ENCODE measurements around the gene ANKFN1.

Gene ANKFN1

DNA sequence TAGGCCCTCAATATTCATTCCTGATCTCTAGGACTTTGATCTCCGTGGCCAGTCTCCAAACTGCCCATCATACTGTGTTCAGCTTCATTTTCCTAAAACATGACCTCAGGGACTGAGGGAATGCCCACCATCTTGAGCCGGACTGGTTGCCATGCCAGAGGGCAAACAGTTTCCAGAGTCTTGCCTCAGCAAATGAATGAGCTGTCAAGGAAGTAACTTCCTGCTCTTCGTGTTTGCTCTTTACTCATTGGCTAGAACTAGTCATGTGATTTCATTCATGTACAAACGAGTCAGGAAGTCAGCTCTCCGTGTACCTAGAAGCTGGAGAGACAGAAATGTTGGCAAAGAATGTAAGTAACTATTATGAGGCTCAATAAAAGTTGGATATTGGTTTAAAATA lies 50.2 kb downstream of the ANKFN1 start:
- FAIRE-seq: no peak
- DNase-seq (ENCODE audit: insufficient read length, low spot score): no peak
- TF ChIP-seq, protein P1, sequence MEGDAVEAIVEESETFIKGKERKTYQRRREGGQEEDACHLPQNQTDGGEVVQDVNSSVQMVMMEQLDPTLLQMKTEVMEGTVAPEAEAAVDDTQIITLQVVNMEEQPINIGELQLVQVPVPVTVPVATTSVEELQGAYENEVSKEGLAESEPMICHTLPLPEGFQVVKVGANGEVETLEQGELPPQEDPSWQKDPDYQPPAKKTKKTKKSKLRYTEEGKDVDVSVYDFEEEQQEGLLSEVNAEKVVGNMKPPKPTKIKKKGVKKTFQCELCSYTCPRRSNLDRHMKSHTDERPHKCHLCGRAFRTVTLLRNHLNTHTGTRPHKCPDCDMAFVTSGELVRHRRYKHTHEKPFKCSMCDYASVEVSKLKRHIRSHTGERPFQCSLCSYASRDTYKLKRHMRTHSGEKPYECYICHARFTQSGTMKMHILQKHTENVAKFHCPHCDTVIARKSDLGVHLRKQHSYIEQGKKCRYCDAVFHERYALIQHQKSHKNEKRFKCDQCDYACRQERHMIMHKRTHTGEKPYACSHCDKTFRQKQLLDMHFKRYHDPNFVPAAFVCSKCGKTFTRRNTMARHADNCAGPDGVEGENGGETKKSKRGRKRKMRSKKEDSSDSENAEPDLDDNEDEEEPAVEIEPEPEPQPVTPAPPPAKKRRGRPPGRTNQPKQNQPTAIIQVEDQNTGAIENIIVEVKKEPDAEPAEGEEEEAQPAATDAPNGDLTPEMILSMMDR (IDR thresholded peaks at IDR 0.05; ENCODE audit: insufficient read depth, missing control alignments): no peak

DNA sequence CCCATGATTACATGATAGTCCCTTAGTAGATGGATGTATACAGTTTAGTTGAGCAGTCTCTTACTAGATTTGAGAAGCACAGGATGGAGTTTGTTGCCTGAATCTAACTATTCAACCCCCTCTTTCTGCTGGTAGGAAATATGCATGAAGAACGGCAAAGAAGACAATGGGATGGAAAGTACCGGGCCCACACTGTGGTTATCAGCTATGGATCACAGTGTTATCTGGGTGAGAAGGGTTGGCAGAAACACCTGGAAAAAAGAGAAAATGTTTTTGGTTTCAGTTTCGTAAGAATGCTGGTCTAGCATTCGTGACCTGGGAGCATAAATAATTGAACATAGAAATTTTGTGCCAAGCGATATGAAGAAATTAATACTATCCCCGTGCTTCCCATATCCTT lies 53.1 kb downstream of the ANKFN1 start:
- DNase-seq (ENCODE audit: insufficient read length, low spot score) (no peak), FAIRE-seq (no peak)
- TF ChIP-seq, protein P1 (IDR thresholded peaks at IDR 0.05; ENCODE audit: insufficient read depth, missing control alignments): no peak

DNA sequence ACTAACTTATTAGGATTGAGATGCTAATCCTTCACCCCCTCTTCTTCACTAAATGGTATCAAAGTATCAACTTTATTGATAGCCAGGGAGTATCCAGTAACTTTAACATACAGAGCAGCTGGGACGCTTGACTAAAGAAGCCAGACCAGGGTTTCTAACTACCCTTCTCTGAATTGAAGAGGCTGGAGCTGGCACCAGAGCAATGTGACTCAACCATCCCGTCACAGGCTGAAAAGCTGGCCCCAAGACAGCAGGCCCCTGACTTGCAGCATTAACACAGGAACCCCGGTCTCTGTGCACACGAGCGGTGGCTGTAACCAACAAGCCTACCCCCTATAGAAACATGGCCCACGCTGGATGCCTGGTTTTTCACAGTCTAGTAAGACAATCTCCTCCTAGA lies 59.8 kb downstream of the ANKFN1 start:
- TF ChIP-seq, protein P1 (IDR thresholded peaks at IDR 0.05; ENCODE audit: insufficient read depth, missing control alignments): no peak
- DNase-seq (ENCODE audit: insufficient read length, low spot score) (no peak), FAIRE-seq (no peak)

DNA sequence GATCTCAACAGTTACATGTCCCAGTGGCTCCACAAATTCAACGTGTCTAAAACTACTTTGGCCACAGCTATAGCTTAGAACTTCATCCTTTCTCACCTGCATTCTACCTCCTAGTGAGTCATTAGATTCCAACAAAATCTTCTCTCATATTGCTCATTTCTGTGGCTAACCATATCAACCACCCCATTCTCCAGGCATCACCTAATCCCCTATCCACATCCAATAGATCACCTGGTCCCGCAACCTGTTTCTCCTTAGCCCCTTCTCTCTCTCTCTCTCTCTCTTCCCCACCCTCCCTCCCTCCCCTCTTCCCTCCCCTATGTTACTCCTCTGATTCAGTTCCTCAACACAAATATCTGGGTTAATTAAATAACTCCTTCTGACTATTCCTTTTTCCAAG lies 64.6 kb downstream of the ANKFN1 start:
- TF ChIP-seq, protein P1 (IDR thresholded peaks at IDR 0.05; ENCODE audit: insufficient read depth, missing control alignments): no peak
- FAIRE-seq (no peak), DNase-seq (ENCODE audit: insufficient read length, low spot score) (no peak)

DNA sequence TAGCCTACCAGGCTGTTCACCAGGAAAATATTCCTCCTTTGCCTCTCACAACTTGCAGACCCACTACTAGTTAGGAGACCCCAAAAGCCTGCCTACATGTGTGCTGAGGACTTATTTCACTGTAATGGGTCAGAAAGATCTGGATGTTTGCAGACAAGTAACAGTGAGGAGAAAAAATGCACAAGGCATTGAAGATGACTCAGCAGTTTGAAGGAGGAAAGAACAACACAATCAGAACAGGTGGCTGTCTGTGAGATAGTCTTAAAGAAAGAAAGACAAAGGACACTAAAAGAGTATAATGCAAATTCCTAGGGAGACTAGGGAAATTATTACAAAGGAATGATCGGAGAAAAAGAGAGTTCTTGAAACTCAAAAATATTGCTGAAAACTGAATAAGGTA lies 69.0 kb downstream of the ANKFN1 start:
- FAIRE-seq (no peak), DNase-seq (ENCODE audit: insufficient read length, low spot score) (no peak)
- TF ChIP-seq, protein P1 (IDR thresholded peaks at IDR 0.05; ENCODE audit: insufficient read depth, missing control alignments): no peak

DNA sequence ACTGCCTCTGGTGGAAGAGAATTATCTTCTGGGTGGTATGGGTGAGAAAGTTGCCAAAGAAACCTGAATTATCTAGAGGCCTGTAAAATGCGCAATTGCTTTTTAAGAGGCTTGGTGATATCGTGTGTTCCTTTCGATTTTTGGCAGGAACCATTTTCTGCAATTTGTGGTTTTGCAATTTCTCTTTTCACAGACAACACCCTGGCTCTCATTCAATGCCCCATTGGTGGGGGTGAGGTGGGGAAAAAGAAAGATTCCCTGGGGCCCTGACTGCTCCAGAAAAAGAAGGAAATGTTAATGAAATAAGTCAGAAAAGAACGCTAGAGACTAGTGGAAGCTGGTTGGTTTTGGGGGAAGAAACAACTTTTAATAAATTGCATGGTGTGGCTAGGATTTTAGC lies 77.4 kb downstream of the ANKFN1 start:
- TF ChIP-seq, protein P1 (IDR thresholded peaks at IDR 0.05; ENCODE audit: insufficient read depth, missing control alignments): no peak
- FAIRE-seq (no peak), DNase-seq (ENCODE audit: insufficient read length, low spot score) (no peak)

DNA sequence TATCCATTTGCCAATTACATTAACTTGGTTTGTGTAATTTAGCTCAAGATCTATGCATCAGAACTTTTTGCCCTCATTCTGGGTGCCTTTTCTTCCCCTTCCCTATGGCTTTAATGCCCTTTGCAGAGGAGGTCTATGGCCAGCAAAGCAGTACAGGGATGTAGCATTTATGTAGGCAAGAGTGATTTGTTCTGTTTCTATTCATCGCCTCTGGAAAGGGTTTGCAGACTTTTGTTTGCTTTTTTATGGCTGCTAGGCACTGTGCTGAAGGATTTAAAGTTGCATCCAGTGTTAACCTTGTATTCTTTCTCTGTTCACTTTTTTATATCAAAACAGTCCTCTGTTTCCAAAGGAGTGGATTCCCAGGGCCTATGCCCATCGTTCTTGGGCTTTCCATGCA lies 78.0 kb downstream of the ANKFN1 start:
- TF ChIP-seq, protein P1 (IDR thresholded peaks at IDR 0.05; ENCODE audit: insufficient read depth, missing control alignments): no peak
- FAIRE-seq: no peak
- no peak for DNase-seq (ENCODE audit: insufficient read length, low spot score)

All from D721Med (cell line).